GF-D8 (cell line): Measurements from ENCODE around the gene TUT4.

Source experiments
- DNase-seq: peaks from one replicate; lab custom pipeline; 2025; lab: John Stamatoyannopoulos, UW

Gene TUT4

GRCh38 chr1:52571783-52572182 lies 18.9 kb upstream of the TUT4 start:
- DNase-seq, result no peak

DNA sequence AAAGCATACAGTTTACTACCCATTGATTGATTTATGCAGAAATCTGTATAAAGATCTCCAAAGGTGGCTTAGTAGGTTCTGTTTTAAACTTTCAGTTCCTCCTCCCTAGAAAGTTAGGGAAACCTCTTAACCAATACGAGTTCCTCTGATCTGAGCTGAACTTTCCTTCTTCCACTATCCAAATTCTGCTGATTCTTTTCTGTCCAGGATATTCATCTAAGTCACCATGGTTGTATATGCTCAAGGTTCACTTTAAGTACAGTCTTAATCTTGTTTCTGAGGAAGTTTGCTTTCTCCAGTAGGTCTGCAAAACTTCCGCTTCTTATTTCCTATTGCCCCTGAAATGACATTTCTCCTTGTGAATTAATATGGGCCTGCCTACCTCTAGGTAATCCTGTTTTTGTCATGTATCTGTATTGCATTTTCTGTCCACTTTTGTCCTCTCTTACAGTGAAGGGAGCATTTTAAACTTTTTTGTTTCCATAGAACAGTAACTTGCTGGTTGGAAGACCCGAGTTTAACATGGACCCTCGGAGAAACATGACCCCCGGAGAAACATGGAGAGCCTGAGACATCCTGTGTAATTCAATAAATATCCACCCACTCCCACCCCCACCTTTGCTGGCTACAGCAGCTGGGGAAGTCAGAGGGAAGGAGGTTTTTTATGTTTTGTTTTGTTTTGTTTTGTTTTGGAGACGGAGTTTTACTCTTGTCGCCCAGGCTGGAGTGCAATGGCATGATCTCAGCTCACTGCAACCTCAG lies 16.7 kb upstream of the TUT4 start:
- DNase-seq, result peak; percentile 57

DNA sequence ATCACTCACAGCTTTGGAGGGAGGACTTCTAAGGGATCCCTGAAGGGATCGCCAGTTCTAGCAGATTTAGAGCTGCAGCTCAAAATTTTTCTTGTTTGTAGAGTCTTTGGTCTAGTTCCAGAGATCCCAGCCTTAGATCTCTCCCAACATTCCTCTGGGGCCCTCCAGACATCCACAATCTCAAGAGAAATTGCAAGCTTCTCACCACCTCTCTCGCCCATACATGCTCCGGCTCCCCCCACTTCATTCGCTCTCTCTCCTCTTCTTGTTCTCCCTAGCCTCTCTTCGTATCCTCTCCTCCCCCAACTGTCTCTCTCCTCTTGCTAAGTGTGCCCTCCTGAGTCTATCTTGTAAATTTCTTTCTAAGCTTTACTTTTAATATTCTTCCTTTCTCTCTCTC lies 15.1 kb upstream of the TUT4 start:
- no peak for DNase-seq

- DNase-seq, result no peak
These were observed 9.9 kb upstream of the TUT4 start for GRCh38 chr1:52562766-52563165.

GRCh38 chr1:52559875-52560274 lies 7.0 kb upstream of the TUT4 start:
- DNase-seq, result no peak

- no peak for DNase-seq
These were observed 6.0 kb upstream of the TUT4 start for GRCh38 chr1:52558941-52559340.

GRCh38 chr1:52556641-52557360 lies 3.9 kb upstream of the TUT4 start:
- no peak for DNase-seq

DNA sequence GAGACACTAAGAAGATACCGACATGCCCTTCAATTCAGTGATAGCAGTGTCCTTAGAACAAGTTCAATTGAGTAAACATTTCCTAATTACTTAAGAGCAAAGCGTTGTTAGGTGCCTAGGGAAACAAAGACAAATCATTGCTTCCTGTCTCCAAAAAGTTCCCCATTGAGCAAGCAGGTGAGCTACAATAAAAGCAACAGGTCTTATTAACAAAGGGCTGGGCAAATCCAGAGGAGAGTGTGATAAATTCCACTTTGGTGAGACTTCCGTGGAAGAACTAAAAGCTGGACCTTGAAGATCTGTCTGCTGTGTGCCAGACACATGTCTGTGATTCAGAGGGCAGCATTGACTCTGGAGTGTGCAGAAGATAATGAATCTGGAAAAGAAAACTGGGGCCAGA lies 1.9 kb upstream of the TUT4 start:
- DNase-seq, result peak; percentile 44

GRCh38 chr1:52554267-52554640 lies 1.4 kb upstream of the TUT4 start:
- no peak for DNase-seq

DNA sequence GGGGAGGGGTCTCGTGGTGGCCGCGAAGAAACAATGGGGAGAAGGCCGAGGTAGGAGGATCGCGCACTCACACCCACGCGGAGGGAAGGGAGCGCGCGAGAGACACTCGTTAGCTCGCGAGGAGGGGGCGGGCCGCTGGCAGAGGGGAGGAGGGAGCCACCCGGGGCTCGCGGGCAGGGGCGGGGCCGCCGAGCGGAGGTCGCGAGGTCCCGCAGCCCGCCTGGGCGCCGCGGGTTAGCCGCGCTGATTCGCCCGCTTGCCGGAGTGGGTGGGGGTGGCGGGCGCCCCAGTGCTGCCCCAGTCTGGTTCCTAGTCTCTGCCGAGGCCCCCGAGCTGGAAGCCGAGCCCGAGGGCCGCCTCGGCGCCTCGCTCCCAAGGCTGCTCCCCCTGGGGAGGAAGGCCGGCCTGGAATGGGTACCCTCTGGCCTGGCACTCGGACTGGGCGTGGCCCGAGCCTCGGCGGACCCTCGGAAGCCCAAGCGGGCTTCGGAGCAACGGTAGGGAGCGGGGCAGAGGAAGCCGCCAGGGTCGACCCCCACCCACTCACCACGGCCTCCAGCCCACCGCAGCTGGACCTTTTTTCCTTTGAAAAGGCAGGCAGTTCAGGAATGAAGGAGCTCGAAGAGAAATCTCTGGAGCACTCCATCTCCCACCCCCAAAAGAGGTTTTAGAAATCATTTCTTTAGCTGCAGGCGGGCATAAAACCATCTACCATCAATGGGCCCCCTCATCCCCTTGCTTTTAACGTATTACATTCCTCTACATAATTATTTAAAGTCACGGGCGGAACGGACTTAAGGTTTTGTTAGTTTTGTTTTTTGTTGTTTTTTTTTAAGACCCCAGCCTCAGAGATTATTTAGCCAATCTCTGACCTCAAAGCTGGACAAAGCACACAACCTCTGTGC lies 722 bp upstream of the TUT4 start:
- DNase-seq, result peak; percentile 53

DNA sequence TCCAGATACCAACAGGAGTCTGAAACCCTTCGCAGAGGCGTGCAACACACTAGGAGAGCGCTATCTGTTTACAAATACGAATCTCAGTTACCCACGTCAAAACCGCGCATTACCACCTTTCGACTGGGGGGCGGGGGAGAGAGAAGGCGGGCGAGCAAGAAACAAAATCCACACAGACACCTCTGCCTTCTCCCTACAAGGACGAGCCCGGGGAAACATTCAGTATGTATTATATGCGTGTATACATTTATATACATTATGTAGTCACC lies 722 bp downstream of the TUT4 start:
- peak; percentile 63 for DNase-seq

- DNase-seq, result peak; percentile 30
These were observed 1.2 kb downstream of the TUT4 start for GRCh38 chr1:52551507-52552235.

GRCh38 chr1:52550447-52550846 lies 2.4 kb downstream of the TUT4 start:
- no peak for DNase-seq

DNA sequence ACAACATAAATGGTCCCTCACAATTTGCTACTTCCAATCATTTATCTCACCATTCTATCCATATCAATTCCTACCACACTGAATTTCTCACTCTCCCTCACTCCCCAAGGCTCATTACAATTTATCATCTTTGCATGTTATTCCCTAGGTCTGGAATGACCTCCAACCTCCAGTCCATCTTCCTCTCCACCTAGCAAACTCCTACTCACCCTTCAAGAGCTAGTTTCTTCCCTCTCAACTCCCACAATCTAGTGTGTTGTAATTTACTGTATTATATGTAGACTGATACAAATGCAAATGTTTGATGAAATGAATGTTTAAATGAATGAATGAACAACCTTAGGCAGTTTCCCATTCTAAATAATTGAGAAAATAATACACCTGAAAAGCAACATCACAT lies 3.6 kb downstream of the TUT4 start:
- DNase-seq, result no peak

- DNase-seq, result no peak
These were observed 6.0 kb downstream of the TUT4 start for GRCh38 chr1:52546852-52547251.

- peak; percentile 65 for DNase-seq
These were observed 8.0 kb downstream of the TUT4 start for GRCh38 chr1:52544665-52545525.

DNA sequence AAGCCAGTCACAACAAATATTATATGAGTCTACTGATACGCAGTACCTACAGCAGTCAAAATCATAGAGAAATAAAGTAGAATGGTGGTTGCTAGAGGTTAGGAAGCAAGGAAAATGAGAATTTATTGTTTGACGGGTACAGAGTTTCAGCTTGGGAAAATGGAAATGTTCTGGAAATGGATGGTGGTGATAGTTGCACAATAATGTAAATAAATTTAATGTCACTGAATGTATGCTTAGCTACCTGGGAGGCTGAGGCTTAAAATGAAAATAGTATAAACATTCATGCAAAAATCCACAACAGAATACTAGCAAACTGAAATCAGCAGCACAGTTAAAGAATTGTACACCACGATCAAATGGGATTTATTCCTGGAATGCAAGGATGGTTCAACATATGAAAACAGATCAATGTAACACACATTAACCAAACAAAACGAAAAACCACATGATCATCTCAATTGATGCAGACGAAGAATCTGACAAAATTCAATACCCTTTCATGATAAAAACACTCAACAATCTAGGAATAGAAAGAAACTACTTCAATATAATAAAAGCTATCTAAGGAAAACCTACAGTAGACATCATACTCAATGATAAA lies 10.7 kb downstream of the TUT4 start:
- DNase-seq, result no peak

- DNase-seq, result no peak
These were observed 17.7 kb downstream of the TUT4 start for GRCh38 chr1:52534928-52535764.

DNA sequence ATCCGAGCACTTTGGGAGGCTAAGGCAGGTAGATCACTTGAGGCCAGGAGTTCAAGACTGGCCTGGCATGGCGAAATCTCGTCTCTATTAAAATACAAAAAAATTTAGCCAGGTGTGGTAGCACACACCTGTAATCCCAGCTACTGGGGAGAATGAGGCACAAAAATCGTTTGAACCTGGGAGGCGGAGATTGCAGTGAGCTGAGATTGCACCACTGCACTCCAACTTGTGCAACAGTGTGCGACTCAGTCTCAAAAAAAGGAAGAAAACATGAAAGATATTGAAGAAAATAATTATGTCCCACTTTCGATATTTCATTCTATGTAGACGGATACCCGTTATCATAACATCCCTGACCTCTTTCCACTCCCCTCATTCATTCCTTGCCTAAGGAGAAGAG lies 19.2 kb downstream of the TUT4 start:
- DNase-seq, result no peak
